GM21529 (cell line): Measurements from ENCODE around the gene PHYKPL.
"Not testable (repeated sequence)": the region's sequence is repeated elsewhere in the genome, so short reads cannot be mapped to it uniquely, and the experiment has no call there.

Source experiments
- ATAC-seq: cut with Tn5 transposase; IDR thresholded peaks from one replicate; pipeline ENCODE4 v1.9.1; 2021; ENCODE audit not compliant: unreplicated experiment

PHYKPL gene

DNA sequence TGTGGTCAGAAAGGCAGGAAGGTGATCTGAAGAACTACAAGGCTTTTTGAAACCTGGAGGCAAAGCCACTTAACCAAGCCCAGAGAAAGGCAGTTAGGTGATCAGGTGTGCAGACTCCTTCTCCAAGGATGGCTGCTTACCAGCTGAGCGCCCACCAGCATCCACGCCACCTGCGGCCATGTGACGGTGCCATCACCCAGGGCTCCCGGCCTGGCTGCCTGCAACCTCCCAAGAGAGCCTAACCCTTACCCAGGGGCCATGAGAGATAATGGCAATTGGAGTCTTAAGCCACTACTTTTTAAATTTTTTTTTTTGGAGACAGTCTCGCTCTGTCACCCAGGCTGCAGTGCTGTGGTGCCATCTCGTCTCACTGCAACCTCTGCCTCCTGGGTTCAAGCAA, 33.1 kb upstream of the PHYKPL start:
- ATAC-seq, result no peak

DNA sequence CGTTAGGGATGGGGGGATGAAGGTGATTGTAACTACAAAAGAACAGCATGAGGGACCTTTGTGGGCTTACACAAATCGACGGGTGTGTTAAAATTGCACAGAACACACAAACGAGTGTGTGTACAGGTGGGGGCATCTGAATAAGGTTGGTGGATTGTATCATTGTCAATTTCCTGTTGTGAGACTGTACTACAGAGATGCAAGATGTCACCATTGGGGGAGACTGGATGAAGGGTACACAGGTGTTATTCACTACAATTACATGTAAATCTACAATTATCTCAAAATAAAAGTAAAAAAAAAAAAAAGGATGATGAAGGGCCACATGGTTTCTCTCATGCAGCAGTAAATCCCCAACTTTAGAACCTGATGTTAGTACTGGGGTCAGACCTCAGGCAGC, 31.4 kb upstream of the PHYKPL start:
- ATAC-seq, result no peak

DNA sequence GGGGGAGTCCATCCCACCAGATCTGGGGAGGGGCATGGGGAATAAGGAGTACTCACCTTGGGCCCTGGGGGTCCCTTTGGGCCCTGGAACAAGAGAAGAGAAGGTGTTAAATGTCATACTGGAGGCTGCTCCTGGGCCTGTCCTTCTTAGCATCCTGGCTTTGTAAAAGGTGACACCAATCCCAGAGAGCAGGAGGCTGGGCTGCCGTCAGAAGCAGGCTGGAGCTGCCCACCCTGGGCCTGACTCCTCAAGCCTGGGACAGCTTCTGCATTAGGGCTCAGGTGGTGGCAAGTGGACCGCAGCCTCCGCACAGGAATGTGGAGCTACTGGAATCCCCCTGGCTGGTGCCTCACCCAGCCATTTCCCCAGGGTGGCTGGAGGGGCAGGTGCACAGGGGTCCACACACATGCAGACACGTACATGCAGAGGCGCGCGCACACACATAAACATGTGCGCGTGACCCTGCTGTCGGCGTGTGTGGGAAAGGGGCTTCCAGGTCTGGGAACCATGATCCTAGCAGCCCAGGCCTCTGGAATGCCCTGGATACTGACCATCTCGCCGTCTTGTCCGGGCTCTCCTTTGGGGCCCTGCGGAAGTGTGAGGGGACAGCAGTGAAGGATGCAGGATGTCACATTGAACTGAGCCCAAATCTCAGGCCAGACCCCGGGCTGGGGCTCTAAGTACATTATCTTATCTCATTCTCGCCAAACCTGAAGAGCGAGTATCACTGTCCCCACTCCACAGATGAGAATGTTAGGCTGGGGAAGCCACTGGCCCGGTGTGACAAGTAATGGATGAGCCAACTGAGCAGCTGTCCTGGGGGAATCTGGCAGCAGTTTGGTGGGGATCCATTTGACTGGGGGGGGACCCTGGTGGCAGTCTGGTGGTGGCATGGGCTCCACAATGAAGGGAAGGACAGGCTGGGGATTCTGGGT, 29.3 kb upstream of the PHYKPL start:
- no peak for ATAC-seq

DNA sequence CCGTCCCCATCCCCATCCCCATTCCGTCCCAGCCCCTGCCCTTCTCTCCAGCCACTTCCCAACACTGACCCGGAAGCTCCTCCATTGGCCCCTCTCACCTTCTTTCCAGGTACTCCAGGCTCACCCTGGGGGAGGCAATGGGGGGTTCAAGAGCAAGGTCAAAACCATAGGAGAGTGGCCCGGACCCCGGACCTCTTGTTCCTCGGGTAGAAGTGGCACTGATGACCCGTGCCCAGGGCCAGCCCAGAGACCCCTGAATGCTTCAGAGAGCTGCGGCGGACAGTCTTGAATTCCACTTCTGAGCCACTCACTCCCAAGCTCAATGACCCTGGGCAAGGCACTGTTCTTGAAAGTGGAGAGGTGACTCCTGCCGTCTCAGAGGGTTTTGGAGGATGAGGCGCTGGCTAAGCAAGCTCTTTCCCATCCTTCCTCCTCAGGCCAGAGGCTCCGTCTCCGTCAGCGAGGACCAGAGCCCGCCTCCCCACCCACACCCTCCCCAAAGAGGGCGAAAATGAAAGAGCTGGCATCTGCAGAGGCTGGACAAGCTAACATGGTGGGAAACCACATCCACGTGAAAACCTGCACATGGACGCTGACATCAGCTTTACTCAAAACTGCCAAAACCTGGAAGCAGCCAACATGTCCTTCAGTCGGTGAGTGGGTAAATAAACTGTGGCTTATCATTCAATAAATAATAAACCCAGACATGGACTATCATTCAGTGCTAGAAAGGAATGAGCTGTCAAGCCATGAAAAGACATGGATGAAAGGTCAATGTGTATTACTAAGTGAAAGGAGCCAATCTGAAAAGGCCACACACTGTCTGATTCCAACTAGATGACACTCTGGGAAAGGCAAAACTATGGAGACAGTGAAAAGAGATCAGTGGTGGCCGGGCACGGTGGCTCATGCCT, 27.3 kb upstream of the PHYKPL start:
- ATAC-seq, result no peak

DNA sequence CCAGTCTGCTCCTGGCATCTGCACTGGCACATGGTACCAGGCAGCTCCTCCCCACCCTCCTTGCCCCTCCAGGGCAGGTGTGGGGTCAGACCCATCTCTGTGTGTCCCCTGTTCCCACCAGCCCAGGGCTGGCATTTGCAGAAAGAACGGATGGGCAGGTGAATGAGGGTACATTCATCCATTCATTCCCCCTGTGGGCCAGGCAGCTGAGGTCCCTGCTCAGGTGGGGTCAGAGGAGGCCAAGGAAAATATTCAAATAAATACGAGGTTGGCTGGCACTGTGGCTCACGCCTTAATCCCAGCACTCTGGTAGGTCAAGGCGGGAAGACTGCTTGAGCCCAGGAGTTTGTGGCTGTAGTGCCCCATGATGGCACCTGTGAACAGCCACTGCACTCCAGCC, 25.0 kb upstream of the PHYKPL start:
- ATAC-seq, result no peak

DNA sequence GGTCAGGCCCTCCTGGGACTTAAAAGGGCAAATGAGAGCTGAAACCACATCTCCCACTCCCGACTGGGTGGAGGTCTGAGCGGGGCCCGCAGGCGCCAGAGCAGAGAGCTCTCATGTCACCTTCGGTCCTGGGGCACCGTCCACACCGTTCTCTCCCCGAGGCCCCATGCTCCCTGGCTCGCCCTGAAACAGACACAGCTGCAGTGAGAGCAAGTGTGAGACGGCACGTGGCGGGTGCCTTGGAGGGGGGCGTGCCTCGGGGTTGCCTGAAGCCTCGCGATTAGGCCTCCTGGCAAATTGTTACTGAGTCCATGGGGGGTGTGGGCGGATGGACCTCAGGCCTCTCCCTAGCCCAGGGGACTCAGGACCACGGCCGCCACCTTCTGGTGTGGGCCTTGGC, 24.1 kb upstream of the PHYKPL start:
- ATAC-seq, result no peak

DNA sequence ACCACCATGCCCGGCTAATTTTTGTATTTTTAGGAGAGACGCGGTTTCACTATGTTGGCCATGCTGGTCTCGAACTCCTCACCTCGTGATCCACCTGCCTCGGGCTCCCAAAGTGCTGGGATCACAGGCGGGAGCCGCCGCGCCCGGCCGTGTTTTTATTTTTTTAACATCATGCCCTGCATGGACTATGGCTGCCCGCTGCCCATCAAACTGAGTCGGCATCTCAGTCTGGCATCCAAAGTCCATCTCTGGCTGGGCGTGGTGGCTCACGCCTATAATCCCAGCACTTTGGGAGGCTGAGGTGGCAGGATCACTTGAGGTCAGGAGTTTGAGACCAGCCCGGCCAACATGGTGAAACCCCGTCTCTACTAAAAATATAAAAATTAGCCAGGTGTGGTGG, 21.0 kb upstream of the PHYKPL start:
- ATAC-seq, result not testable (repeated sequence)

DNA sequence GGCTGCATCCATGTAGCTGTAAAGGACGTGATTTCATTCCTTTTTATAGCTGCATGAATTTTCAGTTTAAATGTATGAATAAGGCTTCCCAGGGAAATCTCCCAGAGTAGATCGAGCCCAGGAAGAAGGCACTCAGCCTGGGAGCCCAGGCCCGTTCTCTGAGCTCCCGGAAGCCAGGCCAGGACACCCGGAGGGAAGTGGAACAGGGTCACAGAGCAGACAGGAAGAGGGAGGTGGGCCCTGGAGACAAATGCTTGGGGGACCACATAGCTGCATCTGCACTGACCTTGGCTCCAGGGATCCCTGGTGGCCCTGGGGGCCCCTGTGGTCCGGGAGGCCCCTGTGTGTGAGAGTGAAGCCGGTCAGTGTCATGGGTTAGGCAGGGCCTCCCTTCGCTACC, 19.7 kb upstream of the PHYKPL start:
- ATAC-seq, result no peak

DNA sequence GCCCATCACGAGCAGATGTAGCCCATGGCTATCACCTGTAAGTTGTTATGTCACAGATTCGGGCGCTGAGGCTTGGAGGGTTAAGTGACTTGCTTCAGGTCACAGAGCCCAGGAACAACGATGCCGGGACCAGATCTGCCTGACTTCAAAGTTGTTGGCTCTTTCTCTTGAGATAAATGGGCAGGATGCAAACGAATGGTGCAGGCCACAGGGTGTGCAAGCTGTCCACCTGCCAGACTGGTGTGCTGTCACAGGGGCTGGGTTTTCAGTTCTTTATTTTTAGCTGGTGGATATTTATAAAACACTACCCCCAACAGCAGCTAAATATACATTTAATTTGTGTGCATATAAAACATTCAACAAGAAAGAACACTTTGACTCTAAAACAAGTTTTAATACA, 17.7 kb upstream of the PHYKPL start:
- ATAC-seq, result no peak

DNA sequence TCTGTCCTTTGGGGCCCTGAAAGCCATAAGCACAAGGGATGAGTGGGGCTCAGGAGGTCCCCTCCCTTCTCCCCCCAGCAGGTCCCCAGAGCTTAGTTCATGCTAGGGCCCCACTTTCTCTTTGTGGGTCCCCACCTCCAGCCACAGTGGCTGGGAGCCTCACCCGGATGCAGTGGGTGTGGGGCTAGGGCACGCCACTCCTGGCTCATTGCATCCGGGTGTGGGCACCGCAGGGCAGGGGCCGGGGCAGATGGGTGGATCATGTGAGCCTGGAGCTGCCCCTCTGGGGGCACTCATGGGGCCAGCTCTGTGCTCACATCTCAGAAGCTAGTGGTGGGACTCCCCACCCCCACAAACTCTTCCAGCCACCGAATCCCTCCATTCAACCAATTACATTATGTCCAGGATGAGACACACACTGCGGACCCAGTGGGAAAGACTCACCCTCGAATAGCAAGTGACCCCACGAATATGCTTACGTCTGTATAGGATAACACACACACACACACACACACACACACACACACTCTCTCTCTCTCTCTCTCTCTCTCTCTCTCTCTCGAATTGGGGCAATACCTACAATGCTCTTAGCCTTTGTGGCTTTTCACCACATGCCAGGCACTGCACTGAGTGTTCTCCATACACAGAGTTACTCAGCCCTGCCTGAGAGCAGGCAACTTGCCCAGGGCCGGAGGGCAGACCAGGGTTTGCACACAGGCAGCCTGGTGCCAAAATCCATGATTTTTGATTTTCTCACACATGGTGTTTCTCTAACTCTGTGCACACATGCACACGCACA, 16.8 kb upstream of the PHYKPL start:
- no peak for ATAC-seq

DNA sequence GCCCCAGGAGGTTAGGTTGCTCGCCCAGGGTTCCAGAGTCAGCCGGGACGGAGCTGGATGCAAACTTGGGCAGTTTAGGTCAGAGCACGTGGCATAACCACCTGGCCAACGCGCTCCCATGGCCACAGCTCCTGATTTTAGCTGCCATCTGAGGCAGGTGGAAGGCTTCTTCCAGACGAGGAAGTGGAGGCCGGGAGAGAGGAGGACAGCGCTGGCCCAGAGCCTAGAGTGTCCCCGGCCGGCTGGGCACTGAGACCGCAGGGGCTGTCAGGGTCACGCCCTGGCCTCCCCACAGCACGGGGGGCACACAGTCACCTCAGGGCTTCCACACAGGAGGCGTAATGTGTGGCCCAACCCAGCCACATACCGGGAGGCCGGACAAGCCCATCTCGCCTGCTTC, 16.1 kb upstream of the PHYKPL start:
- no peak for ATAC-seq

DNA sequence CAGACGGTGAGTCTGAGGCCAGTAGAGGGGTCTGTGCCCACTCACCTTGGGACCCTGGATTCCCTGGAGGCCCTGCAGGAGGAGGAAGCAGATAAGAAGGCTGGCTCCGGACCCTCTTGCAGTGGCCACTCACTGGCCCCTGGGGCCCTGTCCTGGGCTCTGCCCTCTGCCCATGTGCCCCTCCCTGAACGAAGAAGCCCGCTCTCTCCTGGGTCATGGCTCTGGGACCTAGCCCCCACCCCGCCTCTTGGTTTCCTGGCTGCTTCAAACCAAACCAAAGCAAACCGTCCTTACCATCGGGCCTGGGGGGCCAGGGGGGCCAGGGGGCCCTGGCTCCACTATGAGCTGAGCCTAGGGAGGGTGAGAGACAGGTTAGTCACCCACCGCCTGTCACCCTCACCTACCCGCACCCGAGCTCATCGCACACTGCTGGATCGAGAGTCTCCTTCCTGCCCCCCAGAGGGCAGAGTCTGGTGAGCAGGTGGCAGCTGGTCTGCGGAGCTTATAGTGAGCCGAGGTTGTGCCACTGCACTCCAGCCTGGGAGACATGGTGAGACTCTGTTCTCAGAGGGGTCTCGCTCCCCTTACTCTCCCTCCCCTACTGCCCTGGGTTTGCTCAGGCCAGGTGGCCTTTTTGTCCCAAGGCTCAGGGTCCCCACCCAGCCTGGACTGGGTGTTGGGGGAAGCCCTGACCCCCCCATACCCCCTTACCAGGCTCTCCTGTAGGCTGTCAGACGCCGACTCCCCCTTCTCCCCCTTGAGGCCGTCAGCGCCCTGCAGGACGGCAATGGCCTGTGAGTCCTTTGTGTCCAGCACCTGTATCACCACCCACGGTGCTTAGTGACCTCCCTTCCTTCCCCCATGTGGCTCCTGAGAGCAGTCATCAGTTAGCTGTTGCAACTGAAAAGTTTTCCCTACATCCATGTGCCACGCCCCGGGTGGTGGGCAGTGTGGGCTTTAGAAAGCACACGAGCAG, 15.2 kb upstream of the PHYKPL start:
- no peak for ATAC-seq

DNA sequence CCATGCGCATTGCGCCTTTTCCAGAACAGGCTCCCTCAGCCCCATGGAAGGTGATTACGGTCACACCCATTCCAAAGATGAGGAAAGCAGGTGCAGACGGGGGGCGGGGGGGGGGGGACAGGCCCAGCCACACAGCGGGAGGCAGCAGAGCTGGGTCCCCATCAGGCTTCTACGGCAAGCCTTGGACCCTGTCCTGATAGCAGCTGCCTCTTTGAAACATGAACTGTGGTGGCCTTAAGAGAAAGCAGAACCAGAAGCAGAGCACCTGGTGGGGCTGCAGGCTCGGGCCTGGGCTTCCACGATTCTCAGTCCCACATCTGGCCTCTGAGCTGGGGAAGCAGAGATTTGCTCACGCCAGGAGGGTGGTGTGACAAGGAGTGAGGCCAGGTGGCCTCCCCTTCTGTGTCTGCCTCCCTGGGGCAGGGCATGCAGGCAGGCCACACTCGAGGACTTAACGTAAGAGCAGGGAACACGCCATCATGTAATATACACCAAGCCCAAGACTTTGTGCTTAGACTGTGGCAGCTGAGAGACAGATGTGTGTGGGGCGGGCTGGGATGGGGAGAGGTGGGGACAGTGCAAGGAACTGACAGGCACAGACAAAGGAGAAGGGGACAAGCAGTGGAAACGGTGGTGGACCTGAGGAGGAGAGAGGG, 14.2 kb upstream of the PHYKPL start:
- ATAC-seq, result no peak

DNA sequence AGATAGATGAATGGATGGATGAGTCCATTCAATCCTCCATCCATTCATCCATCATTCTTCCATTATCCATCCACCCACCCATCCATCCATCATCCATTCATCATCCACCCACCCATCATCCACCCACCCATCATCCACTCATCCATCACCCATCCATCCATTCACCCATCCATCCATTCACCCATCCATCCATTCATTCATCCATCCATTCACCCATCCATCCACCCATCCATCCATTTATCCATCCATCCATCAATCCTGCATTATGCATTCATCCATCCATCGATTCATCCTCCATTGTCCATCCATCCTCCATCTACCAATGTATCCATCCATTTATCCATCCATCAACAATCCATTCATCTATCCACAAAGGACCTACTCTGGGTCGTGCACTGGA, 12.8 kb upstream of the PHYKPL start:
- ATAC-seq, result no peak

DNA sequence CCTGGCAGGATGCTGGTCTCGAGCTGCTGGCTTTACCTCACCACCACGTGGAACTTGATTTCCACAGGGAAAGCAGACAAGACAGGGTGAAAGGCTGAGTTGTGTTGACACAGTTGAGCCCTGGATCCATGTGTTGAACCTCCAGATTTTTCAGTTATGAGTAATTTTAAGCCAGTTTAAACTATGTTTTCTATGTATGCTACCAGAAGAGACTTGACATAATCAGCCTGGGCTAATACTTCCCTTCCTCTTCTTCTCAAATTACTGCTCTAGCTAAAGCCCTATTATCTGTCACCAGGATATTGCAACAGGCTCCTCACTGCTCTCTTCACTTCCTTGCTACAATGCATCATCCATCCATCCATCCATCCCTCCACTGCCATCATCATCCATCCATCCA, 12.0 kb upstream of the PHYKPL start:
- no peak for ATAC-seq

DNA sequence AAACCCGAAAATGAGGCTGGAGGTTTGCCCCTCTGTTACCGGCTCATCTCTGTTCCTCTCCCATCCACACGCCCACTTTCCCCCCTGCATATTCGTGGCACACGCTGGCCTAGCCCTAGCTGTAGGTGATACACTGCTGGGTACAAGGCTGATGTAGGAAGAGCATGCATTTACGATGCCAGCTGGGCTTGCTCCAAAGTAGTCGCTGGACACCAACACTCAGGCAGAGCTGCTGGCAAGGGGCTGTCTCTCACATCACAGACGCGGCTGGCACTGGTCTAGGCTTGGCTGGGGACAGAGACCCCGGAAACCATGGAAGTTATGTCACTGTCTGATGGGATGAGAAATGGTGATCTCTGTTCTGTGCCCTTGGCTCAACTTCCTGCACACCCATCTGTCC, 9.8 kb upstream of the PHYKPL start:
- ATAC-seq, result no peak

DNA sequence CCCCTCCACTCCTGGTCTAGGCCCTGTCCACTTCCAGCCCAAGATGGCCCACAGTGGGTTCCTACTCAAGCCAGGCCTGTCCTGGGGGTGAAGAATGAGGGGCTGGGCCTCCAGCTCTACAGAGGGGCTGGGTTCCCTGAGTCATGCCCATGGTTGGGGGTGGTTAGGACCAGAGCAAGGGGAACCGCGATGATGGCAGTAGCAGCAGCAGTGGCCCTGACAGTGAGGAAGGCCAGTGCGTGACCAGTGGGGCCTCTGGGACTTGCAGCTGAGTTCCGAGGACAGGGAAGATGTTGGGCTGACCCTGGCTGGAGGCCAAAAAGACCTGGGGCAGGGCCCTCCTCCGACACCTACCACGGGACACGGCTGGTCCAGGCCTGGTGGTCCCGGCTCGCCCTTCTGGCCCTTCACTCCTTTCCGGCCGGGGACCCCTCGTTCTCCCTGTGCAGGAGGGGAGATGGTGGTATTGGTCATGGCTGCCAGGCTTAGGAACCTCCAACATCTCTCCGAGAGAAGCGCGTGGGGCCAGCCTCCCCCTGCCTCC, 9.2 kb upstream of the PHYKPL start:
- ATAC-seq, result no peak

DNA sequence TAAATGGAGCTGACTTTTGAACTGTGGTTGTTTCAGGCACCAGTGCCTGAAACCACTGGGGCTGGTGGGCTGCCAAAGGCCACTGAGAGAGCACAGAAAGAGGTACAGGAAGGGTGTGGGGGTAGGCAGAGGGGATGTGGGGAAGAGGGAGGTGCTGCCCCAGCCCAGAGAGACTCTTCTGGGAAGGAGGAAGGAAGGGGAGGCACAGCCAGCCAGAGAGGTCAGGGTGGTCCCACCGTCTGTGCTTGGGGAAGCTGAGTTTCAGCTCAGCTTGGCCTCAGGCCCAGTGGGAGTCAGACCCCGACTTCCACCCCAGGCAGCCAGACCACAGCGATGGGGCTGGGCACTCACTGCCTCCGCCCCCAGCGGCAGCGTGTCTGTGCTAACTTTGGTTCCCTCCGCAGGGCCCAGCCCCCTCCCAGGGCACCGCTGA, 8.6 kb upstream of the PHYKPL start:
- no peak for ATAC-seq

DNA sequence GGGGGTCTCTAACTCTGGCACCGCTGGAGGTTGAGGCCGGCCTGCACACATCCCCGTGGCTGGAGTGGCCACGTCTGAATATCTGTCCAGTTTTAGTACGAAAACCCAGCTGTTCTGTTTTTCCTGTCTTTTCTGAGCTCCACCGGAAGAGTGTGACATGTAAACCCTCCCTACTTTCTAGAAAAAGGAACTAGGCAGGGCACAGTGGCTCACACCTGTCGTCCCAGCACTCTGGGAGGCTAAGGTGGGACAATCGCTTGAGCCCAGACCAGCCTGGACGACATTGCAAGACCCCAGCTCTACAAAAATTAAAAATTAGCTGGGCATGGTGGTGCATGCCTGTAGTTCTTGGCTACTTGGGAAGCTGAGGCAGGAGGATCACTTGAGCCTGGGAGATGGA, 8.2 kb upstream of the PHYKPL start:
- no peak for ATAC-seq
